ENCODE measurements around the gene GIT1.

GRCh38 chr17:29582772-29583171 is 6.7 kb downstream of the GIT1 start:
- TF ChIP-seq CTCF (IDR thresholded peaks at IDR 0.05) (no peak), POLR2A (IDR thresholded peaks at IDR 0.05) (no peak)

All from thyroid gland (tissue), 4 donors.